ENCODE data around the gene IL34. TPM values are rescaled to one million over a fixed set of nuclear protein-coding genes. Genes with fewer than 3 reads are reported as not detected.

Gene IL34
- total and polyA plus RNA-seq, 2 of the 8 experiments (the other 6 are each of a cell fraction or from before 2014, with no cell fraction given) = 4.6 to 5.6 TPM

GRCh38 chr16:70678121-70678897 lies 31.9 kb downstream of the IL34 start (continued):
- TF ChIP-seq EZH2 (IDR thresholded peaks at IDR 0.05; ENCODE audit: low read depth, low read length, severe bottlenecking) (no peak), TAF7 (optimal IDR thresholded peaks at IDR 0.05; ENCODE audit: borderline replicate concordance, low read depth, low read length) (no peak), EGR1 (IDR thresholded peaks at IDR 0.05; ENCODE audit: borderline replicate concordance, low read depth, low read length) (no peak)

Measured in H1 (cell line).